ENCODE measurements around the gene PORCN. TPM values are rescaled to one million over a fixed set of nuclear protein-coding genes. Genes with fewer than 3 reads are reported as not detected.

The PORCN gene
- total RNA-seq, 2 donors from 2014 or later, result 6.2 to 22.7 TPM

DNA sequence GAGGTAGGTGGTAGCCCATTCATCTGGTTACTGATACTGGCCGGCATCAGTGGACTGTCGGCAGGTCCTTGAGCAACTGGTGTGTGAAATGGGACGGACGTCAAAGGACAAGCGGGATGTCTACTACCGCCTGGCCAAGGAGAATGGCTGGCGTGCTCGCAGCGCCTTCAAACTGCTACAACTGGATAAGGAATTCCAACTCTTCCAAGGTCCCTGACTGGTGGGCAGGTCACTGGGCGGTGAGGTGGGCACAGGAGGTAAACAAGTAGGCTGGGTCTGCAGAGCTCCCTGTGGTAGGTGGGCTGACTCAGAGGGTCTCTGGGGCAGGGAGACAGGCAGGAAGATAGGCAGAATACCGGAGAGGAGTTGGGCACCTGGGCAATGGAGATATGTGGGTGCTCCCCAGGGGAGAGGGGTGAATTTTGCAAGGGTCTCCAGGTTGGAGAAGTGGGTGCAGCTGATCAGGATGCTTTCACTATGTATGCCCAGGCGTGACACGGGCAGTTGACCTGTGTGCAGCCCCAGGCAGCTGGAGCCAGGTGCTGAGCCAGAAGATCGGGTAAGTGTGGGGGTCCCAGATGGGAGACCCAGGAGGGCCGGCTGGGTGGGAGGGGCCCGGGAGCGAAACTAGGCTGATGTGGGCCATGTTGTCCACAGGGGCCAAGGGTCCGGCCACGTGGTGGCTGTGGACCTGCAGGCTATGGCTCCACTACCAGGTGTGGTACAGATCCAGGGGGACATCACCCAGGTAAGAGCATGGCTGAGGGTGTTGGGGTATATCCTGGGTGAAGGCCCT is 30.6 kb upstream of the PORCN start:
- Histone ChIP-seq H3K9me3 (no peaks in the 10 kb centered on the region), H3K27ac (no peak overlapping the region), H3K4me3 (no peak overlapping the region), H3K27me3 (no peaks in the 10 kb centered on the region), H3K4me1 (peaks cover 19% of the 10 kb centered on the region), H3K36me3 (replicated peaks in 1 of 2; ENCODE audit: insufficient read depth in 1 of 2, low read depth in 2 of 2) (no peaks in the 10 kb centered on the region)
- 51% methylated on average over 12 of the region's 19 CpGs; no CpG with 5 or more reads in 1 of the 2 donors for WGBS, 2 donors
- DNase-seq, result no peak
- intact Hi-C loops (cut with DNase I), result no loop called here
- ATAC-seq, result no peak
- TF ChIP-seq, protein P1, sequence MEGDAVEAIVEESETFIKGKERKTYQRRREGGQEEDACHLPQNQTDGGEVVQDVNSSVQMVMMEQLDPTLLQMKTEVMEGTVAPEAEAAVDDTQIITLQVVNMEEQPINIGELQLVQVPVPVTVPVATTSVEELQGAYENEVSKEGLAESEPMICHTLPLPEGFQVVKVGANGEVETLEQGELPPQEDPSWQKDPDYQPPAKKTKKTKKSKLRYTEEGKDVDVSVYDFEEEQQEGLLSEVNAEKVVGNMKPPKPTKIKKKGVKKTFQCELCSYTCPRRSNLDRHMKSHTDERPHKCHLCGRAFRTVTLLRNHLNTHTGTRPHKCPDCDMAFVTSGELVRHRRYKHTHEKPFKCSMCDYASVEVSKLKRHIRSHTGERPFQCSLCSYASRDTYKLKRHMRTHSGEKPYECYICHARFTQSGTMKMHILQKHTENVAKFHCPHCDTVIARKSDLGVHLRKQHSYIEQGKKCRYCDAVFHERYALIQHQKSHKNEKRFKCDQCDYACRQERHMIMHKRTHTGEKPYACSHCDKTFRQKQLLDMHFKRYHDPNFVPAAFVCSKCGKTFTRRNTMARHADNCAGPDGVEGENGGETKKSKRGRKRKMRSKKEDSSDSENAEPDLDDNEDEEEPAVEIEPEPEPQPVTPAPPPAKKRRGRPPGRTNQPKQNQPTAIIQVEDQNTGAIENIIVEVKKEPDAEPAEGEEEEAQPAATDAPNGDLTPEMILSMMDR (IDR thresholded peaks at IDR 0.05), result no peak
- no peak for TF ChIP-seq POLR2A (IDR thresholded peaks at IDR 0.05)

DNA sequence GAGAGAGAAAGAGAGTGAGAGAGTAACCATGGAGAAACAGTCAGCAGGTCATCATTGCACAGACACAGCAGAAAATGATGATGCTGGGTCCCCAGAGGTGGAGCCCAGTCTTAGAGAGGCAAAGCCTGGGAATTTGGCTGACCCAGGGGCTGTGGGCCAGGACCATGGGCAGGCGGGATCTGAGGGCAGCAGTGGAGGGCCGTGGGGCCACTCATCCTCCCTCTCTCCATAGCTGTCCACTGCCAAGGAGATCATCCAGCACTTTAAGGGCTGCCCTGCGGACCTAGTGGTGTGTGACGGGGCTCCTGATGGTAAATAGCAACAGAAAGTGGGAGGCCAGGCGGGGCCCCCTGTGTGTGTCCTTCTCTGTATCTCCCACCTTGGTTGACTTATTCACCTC is 30.0 kb upstream of the PORCN start:
- ATAC-seq (no peak), DNase-seq (no peak)
- no peak overlapping the region for H3K27ac ChIP-seq
- no peaks in the 10 kb centered on the region for H3K36me3 ChIP-seq (replicated peaks in 1 of 2; ENCODE audit: insufficient read depth in 1 of 2, low read depth in 2 of 2)
- no peaks in the 10 kb centered on the region for H3K9me3 ChIP-seq
- TF ChIP-seq, protein P1 (IDR thresholded peaks at IDR 0.05), result no peak
- no peak for TF ChIP-seq POLR2A (IDR thresholded peaks at IDR 0.05)
- intact Hi-C loops (cut with DNase I), result no loop called here
- 100% methylated on average over 3 of the region's 5 CpGs; no CpG with 5 or more reads in 1 of the 2 donors for WGBS, 2 donors
- no peak overlapping the region for H3K4me3 ChIP-seq
- no peaks in the 10 kb centered on the region for H3K27me3 ChIP-seq
- H3K4me1 ChIP-seq, result peaks cover 13% of the 10 kb centered on the region

DNA sequence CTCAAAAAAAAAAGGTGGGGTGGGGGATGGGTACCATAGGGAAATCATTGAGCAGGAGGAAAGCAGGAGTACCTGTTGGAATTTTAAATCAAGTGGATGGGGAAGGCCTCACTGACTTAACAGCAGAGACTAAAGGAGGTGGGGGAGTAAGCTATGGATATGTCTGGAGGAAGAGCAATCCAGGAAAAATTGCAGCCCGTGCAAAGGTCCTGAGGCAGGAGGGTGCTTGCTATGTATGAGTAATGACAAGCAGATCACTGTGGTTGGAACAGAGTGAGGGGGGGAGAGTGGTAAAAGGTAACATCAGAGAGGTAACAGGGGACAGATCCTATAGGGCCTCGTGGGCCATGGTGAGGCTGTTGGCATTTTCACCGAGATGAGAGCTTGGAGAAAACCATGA is 28.6 kb upstream of the PORCN start:
- Histone ChIP-seq H3K27me3 (no peaks in the 10 kb centered on the region), H3K4me3 (no peak overlapping the region), H3K27ac (no peak overlapping the region), H3K9me3 (no peaks in the 10 kb centered on the region), H3K4me1 (no peaks in the 10 kb centered on the region), H3K36me3 (replicated peaks in 1 of 2; ENCODE audit: insufficient read depth in 1 of 2, low read depth in 2 of 2) (no peaks in the 10 kb centered on the region)
- intact Hi-C loops (cut with DNase I), result no loop called here
- DNase-seq (no peak), ATAC-seq (no peak)
- WGBS, 2 donors, result 90 to 97% methylated on average over 3 of the region's 3 CpGs
- TF ChIP-seq, protein P1 (IDR thresholded peaks at IDR 0.05), result no peak
- TF ChIP-seq POLR2A (IDR thresholded peaks at IDR 0.05), result no peak

- Histone ChIP-seq H3K27ac (no peak overlapping the region), H3K27me3 (no peaks in the 10 kb centered on the region), H3K36me3 (replicated peaks in 1 of 2; ENCODE audit: insufficient read depth in 1 of 2, low read depth in 2 of 2) (no peaks in the 10 kb centered on the region), H3K4me3 (no peak overlapping the region), H3K4me1 (no peaks in the 10 kb centered on the region), H3K9me3 (no peaks in the 10 kb centered on the region)
- no peak for TF ChIP-seq POLR2A (IDR thresholded peaks at IDR 0.05)
- TF ChIP-seq, protein P1 (IDR thresholded peaks at IDR 0.05), result no peak
- DNase-seq (no peak), ATAC-seq (no peak)
- 82 to 93% methylated on average over 3 of the region's 3 CpGs for WGBS, 2 donors
- intact Hi-C loops (cut with DNase I), result no loop called here
Observed at GRCh38 chrX:48480583-48480982, 28.2 kb upstream of the PORCN start.

- 87 to 90% methylated on average over 2 to 5 of the region's 7 CpGs for WGBS, 2 donors
- Histone ChIP-seq H3K27ac (no peak overlapping the region), H3K9me3 (no peaks in the 10 kb centered on the region), H3K4me1 (no peaks in the 10 kb centered on the region), H3K27me3 (no peaks in the 10 kb centered on the region), H3K36me3 (replicated peaks in 1 of 2; ENCODE audit: insufficient read depth in 1 of 2, low read depth in 2 of 2) (no peaks in the 10 kb centered on the region), H3K4me3 (no peak overlapping the region)
- DNase-seq (no peak), ATAC-seq (no peak)
- TF ChIP-seq POLR2A (IDR thresholded peaks at IDR 0.05), result no peak
- TF ChIP-seq, protein P1 (IDR thresholded peaks at IDR 0.05), result no peak
- intact Hi-C loops (cut with DNase I), result no loop called here
Observed at GRCh38 chrX:48482526-48482925, 26.3 kb upstream of the PORCN start.

All from body of pancreas (tissue), 4 donors.